Stimulated activated CD4-positive, alpha-beta T cell treated with anti-CD3 and anti-CD28 coated beads, Interleukin-12 subunit alpha, Interleukin-12 subunit beta, amount 100 ng/mL, for 24 hours (primary cell): ENCODE results near the gene NAPG.
"Not testable (repeated sequence)": the region's sequence is repeated elsewhere in the genome, so short reads cannot be mapped to it uniquely, and the experiment has no call there.

Experiments used
- DNase-seq, 2 experiments: peaks; one replicate each; pipeline ENCODE4 v3.0.0-alpha.2; 2020; ENCODE audit warnings: low read depth in 2 of 2

The NAPG gene

DNA sequence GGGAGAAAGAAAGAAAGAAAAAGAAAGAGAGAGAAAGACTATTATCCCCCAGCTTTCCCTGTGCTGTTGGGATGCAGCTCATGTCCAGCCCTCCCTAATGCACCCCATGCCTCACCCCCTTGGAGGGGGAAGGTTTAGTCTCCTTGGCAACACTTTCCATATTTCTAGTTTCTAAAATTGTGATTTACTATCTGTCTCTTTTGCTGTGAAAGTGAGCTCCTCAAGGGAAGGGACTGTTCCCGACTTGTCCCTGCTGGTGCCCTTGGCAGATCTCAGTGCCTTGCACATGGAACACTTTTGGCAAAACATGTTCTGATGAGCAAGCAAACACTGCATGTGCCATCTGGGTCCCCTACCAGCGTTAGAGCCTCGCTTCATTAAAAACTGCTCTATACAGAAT lies 11.7 kb upstream of the NAPG start:
- DNase-seq: no peak

DNA sequence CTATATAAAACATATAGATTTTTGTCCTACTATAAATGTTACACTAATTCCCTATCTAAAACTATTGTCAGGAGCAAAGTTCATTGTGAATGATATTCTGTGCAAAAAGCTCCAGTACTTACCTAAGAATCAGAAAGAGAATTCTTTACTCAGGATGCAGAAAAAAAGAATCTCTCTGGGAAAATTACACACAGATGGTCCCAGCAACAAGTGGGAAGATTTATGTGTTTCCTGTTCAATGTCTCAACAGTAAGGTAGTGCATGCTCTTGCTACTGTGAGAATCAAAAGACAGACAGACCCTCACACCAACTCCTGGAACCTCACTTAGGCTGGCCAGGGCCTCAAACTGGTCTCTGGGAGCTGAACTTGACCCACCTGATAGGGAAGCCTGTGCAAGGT lies 11.2 kb upstream of the NAPG start:
- no peak for DNase-seq

DNA sequence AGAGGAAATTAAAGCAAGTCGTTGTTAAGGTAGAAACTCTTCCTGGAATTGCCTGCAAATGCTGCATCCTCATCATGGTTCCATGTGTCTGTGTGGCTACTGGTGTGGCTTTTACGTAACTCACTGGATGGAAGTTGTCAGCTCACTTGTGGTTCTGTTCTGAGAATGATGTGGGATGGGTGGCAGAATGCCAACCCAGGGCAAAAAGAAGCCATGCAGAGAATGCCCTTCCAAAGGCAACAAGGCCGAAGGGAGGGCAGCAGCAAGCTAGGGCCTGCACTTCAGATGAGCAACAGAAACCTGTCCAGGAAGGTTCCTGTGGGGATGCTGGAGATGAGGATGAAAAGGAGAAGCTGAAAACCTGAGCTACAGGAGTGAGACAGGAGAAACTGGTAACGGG lies 10.4 kb upstream of the NAPG start:
- DNase-seq: no peak

DNA sequence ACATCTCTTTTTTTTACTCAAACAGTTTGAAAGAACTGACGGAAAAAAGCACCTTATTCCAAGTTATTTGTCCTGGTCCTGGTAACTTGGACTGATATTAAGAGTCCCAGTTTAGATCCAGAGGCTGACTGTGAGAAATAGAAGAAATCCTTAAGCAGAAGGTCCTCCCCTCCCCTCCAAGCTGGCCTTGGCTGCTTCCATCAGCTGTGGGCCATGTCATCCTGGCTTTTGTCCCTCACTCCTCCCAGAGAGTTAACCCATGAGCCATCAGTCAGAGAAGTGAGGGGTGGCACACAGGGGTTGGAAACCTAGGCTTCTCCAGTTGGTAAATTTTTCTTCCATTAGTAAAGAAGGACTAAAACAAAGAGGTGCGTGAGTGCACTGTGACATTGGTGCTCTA lies 9.7 kb upstream of the NAPG start:
- no peak for DNase-seq

DNA sequence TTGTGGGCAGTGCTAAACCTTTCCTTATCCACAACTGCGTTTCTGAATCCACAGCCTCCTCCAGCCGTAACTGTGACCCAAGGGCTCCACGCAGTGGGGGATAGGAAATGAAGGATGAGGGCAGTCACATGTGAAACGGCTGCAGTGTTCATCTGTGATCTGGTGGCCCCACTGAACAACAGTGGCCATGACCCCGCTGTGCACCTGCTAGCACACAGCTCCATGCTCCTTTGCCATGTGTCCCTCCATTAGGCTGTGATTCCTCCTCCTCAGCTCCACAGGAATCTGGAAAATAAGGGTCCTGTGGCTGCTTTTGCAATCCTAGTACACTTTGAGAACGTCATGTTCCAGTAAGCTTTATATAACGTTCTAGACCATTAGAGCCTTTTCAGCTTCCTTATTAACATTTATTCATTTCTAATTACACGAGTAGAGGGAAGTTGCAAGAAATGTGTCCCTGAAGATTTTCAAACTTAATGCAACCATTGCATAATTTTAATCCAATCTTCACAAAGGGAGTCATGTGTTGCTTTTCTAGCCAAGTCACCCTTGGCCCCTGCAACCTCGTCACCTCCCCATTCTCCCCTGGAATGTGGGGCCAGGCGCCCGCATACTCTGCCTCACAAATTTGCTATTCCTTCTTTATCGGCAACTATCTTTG lies 7.1 kb upstream of the NAPG start:
- DNase-seq: no peak

DNA sequence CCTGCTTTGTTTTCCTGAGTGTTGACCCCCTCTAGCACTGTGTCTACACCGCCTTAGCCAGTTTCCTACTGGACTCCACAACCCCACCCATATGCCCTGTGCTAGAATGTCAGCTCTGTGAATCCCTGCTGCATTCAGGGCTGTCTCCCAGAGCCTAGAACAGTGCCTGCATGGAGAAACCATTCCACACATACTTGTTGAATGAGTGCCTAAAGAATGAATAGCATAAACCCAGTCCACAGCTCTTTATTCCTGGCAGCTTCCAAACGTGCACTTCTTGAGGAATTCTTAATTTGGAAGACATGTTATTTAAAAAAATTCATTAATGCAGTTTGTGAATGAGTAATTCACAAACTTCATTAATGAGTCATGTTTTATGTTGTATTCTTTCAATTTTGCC lies 6.5 kb upstream of the NAPG start:
- no peak for DNase-seq

DNA sequence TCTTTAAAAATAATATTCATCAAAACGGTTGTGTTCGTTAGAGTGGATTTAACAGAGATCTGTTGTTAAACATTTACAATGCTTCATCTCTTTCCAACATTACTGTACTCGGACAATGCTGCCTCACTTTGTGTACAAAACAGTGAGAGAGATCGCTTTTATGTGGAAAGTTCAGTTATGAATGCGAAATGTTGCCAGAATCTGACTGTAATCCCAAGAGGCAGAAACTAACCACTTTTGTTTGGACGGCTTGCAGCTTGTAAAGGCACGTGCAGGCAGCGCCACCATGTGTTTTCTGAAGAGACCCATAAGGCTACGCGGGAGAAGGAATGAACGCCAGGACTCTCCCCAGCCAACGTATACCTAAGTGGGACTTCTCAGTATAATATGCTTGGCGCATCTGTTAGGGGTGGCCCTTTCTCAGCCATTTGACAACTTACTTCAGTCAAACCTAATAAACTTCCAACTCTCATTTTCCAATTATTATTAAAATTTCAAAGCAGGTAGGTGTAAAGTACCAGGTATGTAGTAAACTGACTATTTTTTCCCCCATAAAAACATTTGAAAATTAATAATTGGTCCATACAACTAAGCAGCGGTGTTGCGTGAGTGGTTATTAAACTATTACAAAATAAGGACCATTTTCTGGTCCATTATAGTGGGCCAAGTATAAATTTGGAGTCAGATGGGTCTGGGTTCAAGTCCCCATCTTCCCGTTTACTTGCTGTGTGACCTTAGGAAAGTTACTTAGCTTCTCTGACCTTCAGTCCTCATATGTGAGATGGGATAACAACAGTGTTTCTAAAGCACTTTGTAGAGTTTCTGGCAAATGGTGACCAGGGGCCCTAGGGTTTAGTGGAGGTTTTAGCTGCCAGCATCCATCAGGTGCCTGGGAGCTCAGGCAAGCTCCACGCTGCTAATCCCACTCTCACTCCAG lies 5.6 kb upstream of the NAPG start:
- DNase-seq: peak; percentile 24 to 43

DNA sequence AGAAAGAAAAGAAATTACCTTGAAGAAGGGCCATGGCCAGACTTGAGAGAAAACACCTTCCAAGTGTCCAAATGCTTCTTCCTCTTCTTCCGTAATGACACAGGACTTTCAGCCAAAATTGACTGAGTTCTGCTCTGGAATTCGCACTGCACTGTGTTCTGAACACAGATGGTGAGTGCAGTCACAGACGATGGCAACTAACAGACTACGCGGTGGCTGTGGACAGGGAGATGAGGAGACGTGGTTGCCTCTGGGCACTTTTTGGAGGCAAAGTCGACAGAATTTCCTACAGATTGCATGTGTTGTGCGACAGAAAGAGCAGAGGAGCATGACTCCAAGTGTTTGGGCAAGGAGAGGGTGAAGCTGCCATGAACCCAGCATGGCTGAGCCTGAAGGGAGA lies 4.3 kb upstream of the NAPG start:
- no peak for DNase-seq

DNA sequence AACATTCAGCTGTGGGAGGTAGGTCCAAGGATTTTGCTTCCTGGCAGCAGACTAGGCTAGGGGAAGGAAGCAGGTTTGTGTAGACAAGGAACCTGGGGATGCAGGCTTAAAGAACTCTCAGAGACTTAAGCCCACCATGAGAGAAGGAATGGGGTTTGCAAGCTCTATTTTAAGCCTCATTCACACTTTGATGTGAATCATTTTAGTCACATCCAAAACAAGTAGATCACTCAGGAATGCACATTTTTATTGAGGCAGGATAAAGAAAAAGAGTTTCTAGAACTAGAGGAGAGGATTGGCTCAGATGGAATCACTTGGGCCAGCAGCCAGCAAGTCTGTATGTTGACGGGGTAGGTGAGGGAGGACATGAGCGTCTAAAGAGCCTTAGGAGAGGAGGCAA lies 3.3 kb upstream of the NAPG start:
- no peak for DNase-seq

DNA sequence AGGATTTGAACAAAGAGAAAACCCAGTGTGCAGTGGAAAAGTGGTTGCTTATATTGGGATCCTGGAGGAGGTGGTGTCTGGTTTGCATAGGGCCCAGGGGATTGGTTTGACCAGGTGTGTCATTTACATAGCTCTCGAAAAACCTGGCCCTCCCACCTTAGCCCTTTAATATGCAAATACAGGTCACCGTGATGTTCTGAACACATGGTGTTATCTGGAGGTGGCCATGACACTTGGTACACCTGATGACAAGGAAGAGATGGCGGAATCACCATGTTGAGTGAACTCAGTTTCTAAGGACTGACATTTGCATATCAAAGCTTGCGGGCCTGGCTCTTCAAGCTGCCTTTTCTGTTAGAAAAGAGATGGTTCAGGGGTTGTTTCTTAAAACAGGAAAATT lies 2.3 kb upstream of the NAPG start:
- no peak for DNase-seq

DNA sequence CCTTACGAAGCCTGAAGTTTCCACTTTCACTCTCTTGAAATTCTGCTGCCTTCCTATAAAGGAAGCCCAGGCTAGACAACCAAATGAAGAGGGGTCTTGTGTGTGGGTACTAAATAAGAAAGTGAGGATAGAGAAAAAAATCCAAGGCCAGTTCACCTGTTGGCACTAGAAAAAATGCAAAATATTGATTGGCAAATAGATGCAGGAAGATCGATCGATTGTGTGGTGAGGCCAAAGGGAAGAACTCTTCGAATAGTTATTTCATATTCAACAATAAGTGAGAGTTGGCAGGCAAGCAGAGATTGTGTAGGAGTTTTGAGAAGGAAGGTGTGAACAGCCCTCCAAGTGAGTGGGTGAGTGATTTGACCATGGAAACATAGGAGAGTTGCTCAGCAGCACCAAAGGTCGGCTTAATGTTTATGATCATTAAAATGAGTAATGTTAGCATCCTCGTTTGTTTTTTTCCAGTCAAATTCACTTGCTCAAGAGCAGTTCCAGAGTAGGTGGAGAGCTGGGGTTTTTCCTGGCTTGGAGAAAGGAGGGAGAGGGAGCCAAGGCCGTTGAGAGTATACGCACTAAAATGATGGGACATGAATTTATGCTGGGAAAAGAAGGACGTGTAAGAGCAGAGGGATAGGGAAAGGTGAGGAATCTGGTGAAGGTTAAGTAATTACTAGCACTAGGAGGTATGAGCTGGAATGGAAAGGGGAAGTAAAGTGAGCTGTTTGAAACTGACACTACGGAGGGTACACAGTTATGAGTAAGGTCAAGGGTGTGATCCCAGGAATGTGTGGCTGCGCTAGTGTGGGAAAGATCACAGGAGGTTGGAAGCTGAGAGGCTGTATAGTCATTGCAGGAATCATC lies 1.1 kb upstream of the NAPG start:
- DNase-seq: no peak

DNA sequence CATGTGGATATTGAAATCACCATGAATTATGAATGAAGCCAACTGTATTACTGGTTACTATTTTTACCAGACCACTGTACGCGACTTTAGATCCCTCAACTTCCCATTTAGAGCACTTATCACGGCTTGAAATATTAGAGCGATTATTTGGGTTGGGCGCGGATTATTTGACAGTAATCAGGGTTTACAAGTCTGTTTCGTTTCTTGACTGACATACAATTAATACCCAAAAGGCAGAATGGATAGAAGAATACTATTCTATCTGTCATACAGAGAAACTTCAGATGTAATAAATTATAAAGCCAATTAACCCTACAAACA lies 496 bp upstream of the NAPG start:
- DNase-seq: no peak

DNA sequence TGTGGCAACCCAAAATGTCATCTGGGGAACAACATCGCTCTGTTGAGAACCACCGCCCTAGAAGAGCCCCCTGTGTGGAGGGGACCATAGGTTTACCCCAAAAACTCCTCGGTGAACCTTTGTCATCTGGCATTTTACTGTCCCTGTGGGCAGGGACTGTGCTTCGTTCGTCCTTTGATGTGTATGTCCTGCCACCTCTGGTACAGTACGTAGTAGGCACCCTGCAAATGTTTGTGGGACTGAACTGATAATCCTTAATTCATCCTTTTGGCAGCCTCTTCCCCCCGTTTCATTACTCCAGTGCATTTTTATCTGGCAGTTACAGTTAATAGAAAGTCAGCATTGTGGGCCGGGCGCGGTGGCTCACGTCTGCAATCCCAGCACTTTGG lies 728 bp downstream of the NAPG start:
- no peak for DNase-seq

DNA sequence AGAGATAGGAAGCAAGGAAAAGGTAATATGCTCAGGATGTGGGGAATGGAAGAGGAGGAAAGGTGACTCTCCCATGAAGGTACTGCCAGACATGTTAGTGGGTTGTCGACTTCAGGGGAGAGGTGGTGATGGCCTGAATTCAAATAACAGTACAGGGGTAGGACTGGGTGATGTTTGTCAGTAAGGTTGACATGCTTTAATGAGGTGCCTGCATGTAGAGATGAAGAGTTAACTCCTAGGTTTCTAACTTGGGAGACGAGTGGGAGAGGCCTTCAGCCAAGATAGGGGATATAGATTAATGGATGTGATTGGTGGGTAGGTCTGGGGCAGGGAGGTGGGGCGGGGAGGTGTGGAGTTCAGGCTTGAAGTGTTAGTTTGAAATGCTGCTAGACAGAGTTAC lies 2.6 kb downstream of the NAPG start:
- no peak for DNase-seq

DNA sequence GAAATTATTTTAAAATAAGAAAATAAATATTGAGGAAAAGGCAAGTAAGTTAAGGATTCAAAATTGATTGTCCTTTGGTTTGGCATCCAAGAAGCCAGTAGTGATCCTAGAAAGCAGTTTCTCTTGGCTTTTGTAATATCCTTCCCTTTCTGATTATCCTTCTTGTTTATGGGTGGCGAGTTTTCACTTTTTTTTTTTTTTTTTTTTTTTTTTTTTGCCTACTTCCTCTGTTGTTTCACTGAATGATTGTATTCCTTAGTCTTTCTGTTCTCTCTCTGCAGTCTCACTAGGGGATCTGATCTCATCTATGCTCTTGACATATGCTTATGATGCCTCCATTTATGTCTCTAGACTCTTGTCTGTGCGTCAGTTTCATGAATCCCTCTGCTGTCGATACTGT lies 4.2 kb downstream of the NAPG start:
- DNase-seq: no peak

DNA sequence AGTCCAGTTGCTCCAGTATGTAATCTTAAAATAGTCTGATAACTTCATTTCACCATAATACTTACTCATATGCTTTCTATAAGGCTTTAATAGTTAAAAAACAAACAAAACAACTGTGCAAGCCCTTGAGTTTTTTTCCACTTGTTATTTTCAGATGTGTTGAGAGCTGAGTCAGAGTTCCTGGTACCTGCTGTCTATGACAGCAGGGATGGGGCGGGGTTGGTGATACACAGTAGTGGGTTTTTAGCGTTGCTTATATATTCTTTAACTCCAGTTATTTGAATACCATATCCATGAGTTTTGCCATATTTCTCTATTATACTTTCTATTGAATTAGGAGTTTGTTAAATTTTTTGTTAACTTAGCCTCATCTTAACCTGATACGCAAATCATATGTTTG lies 5.0 kb downstream of the NAPG start:
- no peak for DNase-seq

DNA sequence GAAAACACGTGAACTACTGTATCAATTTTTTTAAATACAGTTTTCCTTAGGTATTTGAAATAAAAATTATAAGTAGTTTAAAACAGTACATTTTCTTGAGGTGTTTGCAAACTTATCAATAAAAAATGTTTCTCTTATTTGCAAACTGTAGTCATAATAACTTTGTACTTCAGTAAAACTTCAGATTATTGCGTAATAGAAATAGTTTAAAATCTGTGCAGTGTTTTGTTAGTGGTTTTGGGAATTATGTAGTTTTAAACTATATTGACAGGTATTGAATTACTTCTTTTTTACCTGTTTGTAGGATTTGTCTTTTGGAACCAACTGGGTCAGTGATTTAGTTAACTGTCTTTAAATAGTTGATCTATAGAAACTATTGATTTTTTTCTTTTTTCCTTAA lies 7.3 kb downstream of the NAPG start:
- no peak for DNase-seq

DNA sequence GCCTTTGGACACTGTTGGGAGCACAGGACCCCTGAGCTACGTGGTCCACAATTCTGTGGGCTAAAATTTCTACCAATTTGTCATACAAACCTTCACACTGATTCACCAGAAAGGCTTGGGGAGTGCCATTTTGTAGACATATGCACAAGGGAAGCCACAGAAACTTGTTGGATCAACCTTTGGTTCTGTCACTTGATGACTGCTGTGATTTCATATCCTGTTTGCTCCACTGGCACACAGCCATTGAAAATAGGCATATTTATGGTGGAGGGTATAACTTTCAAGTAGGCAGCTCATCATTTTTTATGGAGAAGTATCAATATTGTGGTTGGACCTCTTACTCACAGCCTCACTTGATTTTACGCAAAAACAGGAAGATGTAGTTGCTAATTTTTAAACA lies 10.5 kb downstream of the NAPG start:
- no peak for DNase-seq

DNA sequence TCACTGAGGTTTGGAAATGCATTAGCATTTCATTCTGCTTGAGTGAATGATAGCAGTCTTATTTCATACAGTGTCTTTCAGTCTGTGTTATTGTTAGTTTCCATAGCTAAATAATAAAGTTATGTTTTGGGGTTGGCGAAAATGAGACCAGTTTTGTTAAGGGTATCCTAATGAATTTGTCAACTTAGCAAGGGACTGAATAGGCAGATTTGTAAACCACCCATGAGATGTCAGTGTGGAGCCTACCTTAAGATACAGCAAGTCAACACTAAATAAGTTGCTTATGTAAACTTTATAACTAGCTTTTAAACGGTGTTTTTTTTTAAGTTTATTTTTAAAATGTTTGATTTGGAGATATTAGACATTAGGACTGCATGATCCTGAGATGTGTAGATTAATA lies 11.9 kb downstream of the NAPG start:
- no peak for DNase-seq

DNA sequence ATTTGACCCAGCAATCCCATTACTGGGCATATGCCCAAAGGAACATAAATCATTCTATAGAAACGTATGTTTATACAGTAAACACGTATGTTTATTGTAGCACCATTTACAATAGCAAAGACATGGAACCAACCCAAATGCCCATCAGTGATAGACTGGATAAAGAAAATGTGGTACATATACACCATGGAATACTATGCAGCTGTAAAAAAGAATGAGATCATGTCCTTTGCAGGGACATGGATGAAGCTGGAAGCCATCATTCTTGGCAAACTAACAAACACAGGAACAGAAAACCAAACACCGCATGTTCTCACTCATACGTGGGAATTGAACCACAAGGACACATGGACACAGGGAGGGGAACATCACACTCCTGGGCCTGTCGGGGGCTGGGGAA lies 13.3 kb downstream of the NAPG start:
- DNase-seq: not testable (repeated sequence)

DNA sequence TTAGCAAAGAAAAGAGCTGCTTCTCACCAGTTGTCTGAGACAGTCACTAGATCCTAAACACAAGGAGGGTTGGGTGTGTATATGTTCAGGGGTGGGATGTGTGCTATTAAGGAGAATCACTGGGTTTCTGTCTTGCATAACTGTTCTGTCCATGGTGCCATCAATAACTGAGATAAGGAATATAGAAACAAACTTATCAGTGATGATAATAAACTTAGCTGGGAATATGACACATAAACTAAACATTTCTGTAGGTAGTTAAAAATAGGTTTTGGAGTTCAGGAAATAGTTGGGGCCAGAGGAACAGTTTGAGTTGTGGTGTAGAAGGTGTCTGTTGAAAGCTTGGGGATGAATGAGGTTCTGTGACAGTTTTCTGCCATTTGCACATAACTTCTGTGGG lies 17.4 kb downstream of the NAPG start:
- DNase-seq: no peak

DNA sequence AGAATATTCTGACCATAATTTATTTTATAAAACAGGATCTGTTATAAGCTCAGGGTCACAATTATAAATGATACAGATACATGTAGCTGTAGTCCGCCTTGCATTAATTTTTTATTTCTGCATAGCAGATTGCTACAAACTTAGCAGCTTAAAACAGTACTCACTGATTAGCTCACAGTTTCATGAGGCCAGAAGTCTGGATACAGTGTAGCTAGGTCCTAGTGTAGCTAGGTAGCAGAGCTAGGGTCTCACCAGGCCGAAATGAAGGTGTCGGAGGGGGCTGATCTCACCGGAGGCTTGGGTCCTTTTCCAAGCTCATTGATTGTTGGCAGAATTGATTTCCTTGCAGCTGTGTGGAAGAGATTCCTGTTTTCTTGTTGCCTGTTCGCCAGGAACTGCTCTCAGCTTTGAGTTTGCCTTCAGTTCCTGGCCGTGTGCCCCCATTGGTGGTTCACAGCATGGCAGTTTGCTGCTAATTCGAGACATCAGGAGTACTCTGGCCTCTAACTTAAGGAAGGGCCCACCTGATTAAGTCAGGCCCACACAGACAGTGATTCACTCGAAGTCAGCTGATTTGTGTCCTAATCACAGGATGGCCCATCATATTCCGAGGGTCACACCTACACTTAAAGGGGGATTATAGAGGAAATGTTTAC lies 18.4 kb downstream of the NAPG start:
- no peak for DNase-seq
